Measurements from ENCODE around the gene EIF2B2. TPM values are rescaled to one million over a fixed set of nuclear protein-coding genes. Genes with fewer than 3 reads are reported as not detected.

EIF2B2 gene
- total RNA-seq, 1 donor from 2014 or later, result 44.4 TPM

DNA sequence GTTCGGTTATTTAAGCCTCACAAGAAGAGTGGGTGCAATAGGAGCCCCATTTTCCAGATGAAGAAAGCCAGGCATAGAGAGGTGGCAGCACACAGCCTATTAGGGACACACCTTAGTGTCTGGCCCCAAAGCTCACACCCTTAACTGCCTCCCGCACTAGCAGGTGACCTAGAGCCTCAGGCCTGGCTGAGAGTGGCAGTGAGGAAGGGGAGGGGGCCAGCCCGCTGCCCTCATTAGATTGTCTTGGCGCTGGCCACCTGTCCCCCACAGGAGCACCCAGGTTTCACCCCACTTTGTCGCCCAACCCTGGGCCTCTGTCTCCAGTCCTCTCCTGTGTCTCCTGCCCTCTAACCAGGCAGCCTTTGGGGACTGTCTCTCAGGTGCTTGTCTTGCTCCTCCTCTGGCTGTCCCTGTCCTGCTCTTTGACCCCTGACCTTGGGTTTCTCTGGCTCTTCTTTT, 28.8 kb upstream of the EIF2B2 start:
- H3K4me3 Mint-ChIP-seq (ENCODE audit: unreplicated experiment), result no peak overlapping the region
- H3K27ac Mint-ChIP-seq (ENCODE audit: unreplicated experiment), result no peak overlapping the region
- peaks cover 19% of the 10 kb centered on the region for H3K4me1 Mint-ChIP-seq (ENCODE audit: unreplicated experiment)
- TF ChIP-seq, protein P1, sequence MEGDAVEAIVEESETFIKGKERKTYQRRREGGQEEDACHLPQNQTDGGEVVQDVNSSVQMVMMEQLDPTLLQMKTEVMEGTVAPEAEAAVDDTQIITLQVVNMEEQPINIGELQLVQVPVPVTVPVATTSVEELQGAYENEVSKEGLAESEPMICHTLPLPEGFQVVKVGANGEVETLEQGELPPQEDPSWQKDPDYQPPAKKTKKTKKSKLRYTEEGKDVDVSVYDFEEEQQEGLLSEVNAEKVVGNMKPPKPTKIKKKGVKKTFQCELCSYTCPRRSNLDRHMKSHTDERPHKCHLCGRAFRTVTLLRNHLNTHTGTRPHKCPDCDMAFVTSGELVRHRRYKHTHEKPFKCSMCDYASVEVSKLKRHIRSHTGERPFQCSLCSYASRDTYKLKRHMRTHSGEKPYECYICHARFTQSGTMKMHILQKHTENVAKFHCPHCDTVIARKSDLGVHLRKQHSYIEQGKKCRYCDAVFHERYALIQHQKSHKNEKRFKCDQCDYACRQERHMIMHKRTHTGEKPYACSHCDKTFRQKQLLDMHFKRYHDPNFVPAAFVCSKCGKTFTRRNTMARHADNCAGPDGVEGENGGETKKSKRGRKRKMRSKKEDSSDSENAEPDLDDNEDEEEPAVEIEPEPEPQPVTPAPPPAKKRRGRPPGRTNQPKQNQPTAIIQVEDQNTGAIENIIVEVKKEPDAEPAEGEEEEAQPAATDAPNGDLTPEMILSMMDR (IDR thresholded peaks at IDR 0.05), result no peak
- H3K36me3 Mint-ChIP-seq (ENCODE audit: unreplicated experiment), result no peaks in the 10 kb centered on the region
- no peak for DNase-seq (ENCODE audit: extremely low spot score, unreplicated experiment)
- H3K9me3 Mint-ChIP-seq (ENCODE audit: unreplicated experiment), result no peaks in the 10 kb centered on the region
- peaks cover 20% of the 10 kb centered on the region for H3K27me3 Mint-ChIP-seq (ENCODE audit: unreplicated experiment)

DNA sequence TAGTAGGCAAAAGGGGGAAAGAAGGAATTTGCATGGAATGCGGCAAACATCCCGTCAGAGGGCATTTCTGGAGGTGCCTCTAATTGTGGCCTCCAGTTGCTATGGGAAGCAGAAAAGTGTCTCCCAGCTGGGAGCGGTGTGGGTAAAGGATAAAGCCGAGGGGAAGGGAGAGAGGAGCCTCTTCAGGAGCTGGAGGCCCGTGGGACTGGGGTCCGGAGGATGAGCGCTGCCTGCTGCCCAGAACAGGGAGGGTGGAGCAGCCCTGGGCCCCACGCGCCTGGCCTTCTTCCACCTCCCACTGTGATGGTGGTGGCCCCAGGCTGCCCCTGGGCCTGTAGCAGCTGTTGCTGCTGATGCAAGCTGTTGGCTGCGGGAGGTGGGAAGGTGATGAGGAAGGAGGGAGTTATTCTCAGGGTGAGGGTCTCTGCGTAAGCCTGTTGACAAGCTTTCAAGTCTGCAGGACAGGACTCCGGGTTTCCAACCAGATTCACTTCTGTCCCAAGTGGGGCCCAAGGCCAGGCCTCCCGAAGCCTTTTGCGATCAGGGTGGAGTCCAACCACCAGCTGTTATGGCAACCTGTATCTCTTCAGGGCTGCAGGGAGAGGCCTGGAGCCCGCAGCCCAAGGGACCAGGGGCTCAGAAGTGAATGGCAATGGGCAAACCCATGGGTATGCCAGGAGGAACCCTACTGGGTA, 28.2 kb upstream of the EIF2B2 start:
- Mint-ChIP-seq H3K4me1 (ENCODE audit: unreplicated experiment) (peaks cover 25% of the 10 kb centered on the region), H3K27ac (ENCODE audit: unreplicated experiment) (no peak overlapping the region), H3K9me3 (ENCODE audit: unreplicated experiment) (no peaks in the 10 kb centered on the region), H3K36me3 (ENCODE audit: unreplicated experiment) (no peaks in the 10 kb centered on the region), H3K4me3 (ENCODE audit: unreplicated experiment) (no peak overlapping the region), H3K27me3 (ENCODE audit: unreplicated experiment) (peaks cover 18% of the 10 kb centered on the region)
- TF ChIP-seq, protein P1 (IDR thresholded peaks at IDR 0.05), result no peak
- no peak for DNase-seq (ENCODE audit: extremely low spot score, unreplicated experiment)

GRCh38 chr14:74975059-74975810, 27.5 kb upstream of the EIF2B2 start:
- Mint-ChIP-seq H3K36me3 (ENCODE audit: unreplicated experiment) (no peaks in the 10 kb centered on the region), H3K4me3 (ENCODE audit: unreplicated experiment) (no peak overlapping the region), H3K27me3 (ENCODE audit: unreplicated experiment) (peaks cover 18% of the 10 kb centered on the region), H3K9me3 (ENCODE audit: unreplicated experiment) (no peaks in the 10 kb centered on the region), H3K27ac (ENCODE audit: unreplicated experiment) (no peak overlapping the region), H3K4me1 (ENCODE audit: unreplicated experiment) (peaks cover 32% of the 10 kb centered on the region)
- TF ChIP-seq, protein P1 (IDR thresholded peaks at IDR 0.05), result no peak
- DNase-seq (ENCODE audit: extremely low spot score, unreplicated experiment), result no peak

DNA sequence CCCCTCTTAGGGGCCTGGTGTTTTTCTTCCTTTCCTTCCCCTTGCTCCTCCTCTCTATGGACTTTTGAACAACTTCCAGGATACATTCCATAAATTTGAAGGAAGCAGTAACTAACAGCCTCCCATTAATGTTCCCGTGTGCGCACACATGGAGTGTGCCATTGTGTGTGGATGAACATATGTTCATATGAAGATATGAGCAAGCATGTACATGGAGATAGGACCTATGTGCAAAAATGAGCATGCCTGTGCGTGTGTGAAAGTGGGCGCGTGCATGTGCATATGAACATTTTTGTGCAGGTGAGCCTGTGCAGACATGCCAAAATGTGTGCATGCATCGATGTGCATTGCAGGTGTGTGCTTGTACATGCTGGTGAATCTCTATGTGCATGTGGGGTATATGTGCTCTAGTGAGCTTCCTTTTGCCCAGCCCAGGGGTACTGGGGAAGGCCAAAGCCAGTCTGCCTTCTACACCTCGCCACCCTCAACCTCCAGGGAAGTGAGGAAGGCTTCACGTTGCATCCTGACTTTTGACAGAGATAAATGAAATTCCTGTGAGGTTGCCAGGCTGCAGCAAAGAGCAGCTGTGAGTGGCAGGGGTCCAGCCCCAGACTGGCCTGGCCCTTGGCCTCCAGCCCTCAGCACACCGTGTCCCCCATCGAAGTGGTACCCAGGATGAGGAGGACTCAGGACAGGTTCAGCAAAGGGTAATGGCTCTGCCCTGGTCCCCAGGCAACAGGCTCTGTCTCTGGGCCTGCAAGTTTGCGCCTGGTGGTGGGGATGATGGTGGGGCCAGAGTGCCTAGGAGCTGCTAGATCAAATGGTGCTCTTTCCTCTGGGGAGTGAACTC, 26.2 kb upstream of the EIF2B2 start:
- DNase-seq (ENCODE audit: extremely low spot score, unreplicated experiment), result no peak
- no peaks in the 10 kb centered on the region for H3K36me3 Mint-ChIP-seq (ENCODE audit: unreplicated experiment)
- H3K27ac Mint-ChIP-seq (ENCODE audit: unreplicated experiment), result no peak overlapping the region
- H3K4me3 Mint-ChIP-seq (ENCODE audit: unreplicated experiment), result no peak overlapping the region
- no peaks in the 10 kb centered on the region for H3K9me3 Mint-ChIP-seq (ENCODE audit: unreplicated experiment)
- TF ChIP-seq, protein P1 (IDR thresholded peaks at IDR 0.05), result no peak
- peaks cover 45% of the 10 kb centered on the region for H3K4me1 Mint-ChIP-seq (ENCODE audit: unreplicated experiment)
- peaks cover 13% of the 10 kb centered on the region for H3K27me3 Mint-ChIP-seq (ENCODE audit: unreplicated experiment)

Measured in osteocyte (in vitro differentiated cells).